ENCODE results near the gene MIER1. TPM values are rescaled to one million over a fixed set of nuclear protein-coding genes. Genes with fewer than 3 reads are reported as not detected.
"Not testable (repeated sequence)": the region's sequence is repeated elsewhere in the genome, so short reads cannot be mapped to it uniquely, and the experiment has no call there.

Gene MIER1
- total RNA-seq: 19.4 and 20.7 TPM in 2 replicates

- DNase-seq (ENCODE audit: low read depth in 2 of 2): peak; percentile 95 to 99
Observed at GRCh38 chr1:66924756-66925557, at the start of gene MIER1, which contains the start of gene DNAI4. Gene MIER1 (plus strand): TSS chr1:66924990. CDS start chr1:66925029, 39 bp downstream. Gene DNAI4 (minus strand): TSS chr1:66924856. CDS start chr1:66924831, 25 bp downstream.

DNA sequence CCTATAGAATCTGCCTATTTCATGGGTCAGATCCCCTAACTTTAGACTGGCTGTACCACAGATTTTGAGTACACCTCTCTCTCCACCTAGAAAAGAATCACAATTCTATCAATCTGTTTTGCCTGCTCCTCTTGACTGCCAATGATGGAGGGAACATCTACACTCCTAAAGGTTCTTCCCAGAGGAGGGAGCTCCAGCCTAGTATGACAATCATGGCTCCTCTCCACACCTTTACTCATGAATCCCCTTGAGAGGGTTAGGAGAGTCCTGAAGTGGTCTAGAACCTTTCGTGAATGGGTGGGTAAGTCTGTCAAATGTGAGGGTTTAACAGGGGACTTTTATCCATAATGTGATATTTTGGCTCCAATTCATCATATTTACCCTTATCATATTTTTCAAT, 48.1 kb upstream of the MIER1 start:
- peak in 1 of 2 donors; percentile 2 for DNase-seq (ENCODE audit: low read depth in 2 of 2)

DNA sequence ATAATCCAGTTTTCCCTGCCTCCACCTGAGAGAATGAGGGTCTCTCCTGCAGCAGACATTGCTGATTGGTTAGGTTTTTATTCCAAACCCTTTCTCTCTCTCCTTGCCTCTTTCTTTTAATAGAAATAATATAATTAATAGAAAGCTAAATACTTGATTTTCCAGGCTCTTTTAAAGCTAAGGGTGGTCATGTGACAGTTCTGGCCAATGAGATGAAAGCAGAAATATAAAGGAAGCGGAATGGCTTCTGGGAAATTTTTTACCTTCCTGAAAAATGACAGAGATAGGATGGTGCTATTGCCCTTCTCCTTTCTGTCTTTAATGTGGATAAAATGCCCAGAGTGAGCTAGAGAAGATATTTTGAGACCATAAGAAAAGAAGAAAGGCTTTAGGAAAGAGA, 35.8 kb upstream of the MIER1 start:
- no peak for DNase-seq (ENCODE audit: low read depth in 2 of 2)

- DNase-seq (ENCODE audit: low read depth in 2 of 2): no peak
Observed at GRCh38 chr1:66890621-66891020, 34.2 kb upstream of the MIER1 start.

DNA sequence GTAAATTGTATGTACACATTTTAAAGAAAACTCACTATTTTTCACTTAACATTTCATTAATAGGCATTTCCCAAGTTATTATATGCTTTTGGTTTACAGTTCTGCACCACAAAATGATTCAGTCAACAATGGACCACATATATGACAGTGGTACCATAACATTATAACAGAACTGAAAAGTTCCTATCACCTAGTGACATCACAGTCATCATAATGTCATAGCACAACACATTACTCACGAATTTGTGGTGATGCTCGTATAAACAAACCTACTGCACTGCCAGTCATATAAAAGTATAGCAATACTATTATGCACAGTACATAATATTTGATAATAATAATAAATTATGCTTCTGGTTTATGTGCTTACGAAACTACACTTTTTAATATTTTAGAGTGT, 31.1 kb upstream of the MIER1 start:
- DNase-seq (ENCODE audit: low read depth in 2 of 2): no peak

DNA sequence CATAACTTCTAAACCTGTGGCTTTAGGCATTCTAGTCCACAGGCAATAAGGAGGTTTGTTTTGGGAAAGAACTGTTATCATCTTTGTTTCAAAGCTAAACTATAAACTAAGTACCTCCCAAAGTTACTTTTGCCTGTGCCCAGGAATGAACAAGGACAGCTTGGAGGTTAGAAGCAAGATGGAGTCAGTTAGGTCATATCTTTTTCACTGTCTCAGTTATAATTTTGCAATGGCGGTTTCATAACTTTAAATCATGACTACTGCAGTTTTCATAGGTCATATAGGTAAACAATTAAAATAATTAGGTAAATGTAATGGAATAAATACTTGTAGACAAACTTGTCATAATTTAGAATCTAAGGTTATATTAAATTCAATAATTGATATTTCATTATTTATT, 9.6 kb upstream of the MIER1 start:
- DNase-seq (ENCODE audit: low read depth in 2 of 2): not testable (repeated sequence)

GRCh38 chr1:66916320-66916719, 8.5 kb upstream of the MIER1 start:
- no peak for DNase-seq (ENCODE audit: low read depth in 2 of 2)

GRCh38 chr1:66917476-66917875, 7.3 kb upstream of the MIER1 start:
- DNase-seq (ENCODE audit: low read depth in 2 of 2): no peak

- DNase-seq (ENCODE audit: low read depth in 2 of 2): no peak
Observed at GRCh38 chr1:66919063-66919462, 5.7 kb upstream of the MIER1 start.

- DNase-seq (ENCODE audit: low read depth in 2 of 2): no peak
Observed at GRCh38 chr1:66919828-66920227, 5.0 kb upstream of the MIER1 start.

DNA sequence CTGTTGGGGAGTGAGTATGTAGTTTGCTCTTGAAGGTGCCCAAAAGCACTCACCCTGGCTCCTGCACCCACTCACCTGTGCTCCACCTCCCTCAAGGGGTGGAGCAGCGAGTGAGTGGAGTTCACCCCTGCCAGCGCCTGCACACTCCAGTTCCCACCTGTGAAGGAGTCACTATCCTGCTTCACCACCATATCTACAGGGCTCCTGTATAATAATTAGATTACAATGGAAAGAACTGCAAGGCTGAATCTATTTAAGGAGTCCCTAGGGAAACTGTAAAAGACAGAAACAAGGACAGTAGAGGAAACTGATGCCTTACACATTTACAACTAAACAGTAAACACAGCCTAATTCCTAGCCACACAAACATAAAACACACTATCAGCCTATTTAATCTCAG, 4.2 kb upstream of the MIER1 start:
- no peak for DNase-seq (ENCODE audit: low read depth in 2 of 2)

DNA sequence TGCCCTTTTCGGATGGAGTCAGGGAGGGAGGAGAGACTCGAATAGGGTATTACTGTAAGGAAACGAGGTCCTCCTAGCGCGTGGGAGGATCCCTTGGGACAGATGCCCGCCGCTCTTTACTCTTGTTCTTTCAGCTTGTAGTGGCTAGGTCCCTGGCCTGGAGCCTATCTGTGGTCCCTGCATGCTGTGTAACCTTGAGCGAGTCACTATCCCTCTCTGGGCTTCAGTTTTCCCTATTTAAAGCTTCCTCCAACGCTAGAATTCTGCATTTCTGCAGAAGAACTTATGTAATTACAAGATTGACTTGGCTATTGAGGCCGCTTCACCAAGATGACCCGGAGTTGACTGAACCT, 744 bp downstream of the MIER1 start:
- no peak for DNase-seq (ENCODE audit: low read depth in 2 of 2)

GRCh38 chr1:66925944-66926343, 1.2 kb downstream of the MIER1 start:
- DNase-seq (ENCODE audit: low read depth in 2 of 2): no peak

GRCh38 chr1:66927528-66927927, 2.7 kb downstream of the MIER1 start:
- DNase-seq (ENCODE audit: low read depth in 2 of 2): no peak

- DNase-seq (ENCODE audit: low read depth in 2 of 2): no peak
Observed at GRCh38 chr1:66929146-66929688, 4.4 kb downstream of the MIER1 start.

- DNase-seq (ENCODE audit: low read depth in 2 of 2): no peak
Observed at GRCh38 chr1:66929691-66929998, 4.9 kb downstream of the MIER1 start.

DNA sequence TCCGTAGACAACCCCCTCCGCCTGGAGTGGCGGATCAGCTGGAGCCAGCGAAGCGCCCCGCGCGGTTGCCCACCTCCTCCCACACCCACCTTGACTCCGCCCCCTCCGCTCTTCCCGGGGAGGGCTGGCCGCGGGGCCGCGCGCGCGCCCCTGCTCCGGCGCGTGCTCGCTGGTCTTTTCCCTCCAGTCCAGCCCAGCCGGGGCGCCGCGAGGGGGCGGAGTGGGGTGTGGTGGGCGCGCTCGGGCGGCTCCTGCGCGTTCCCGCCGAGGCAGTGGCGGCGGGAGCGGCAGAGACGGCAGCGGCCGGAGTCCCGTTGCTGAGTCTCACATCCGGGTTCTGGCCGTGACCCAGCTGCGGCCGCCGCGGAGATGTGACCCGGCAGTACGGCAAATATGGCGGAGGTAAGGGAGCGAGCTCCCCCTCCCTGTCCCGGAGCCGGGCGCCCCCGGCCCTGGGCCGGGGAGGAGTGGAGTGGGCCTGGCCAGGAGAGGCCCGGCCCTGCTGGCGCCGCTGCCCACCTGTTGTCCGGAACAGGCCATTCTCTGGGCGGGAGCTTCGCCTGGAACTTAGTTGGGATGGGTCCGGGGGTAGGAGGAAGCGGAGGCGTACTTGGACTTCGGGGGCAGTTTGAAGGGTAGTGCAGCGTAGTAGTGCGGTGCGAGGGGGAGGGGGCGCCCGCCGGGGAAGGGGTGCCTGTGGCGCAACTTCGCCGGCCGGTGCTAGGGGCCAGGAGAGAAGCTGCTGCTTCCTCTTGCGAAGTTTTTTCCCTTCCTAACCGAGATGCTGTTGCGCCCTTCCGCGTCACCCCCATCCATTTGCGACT, 5.4 kb downstream of the MIER1 start:
- peak; percentile 79 to 96 for DNase-seq (ENCODE audit: low read depth in 2 of 2)

GRCh38 chr1:66930823-66931174, 6.0 kb downstream of the MIER1 start:
- no peak for DNase-seq (ENCODE audit: low read depth in 2 of 2)

DNA sequence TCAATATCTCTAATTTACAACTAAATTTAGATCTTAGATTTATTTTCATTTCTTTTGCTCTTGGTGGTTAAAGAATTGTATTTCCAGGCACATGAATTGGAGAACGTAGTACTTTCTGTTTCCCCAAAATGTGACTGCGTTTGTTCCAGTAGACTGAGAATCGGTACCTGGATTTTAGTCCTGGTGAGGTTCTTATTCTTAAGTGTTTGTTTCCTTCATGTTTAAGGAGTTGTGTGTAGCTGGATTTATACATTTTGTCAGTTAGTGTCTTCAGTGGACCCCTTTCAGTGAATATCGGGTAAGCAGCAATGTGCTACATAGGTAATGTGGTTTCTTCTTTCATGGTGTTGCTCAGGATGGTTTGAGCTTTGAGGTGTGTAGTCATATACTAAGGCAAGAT, 6.8 kb downstream of the MIER1 start:
- peak in 1 of 2 donors; percentile 7 for DNase-seq (ENCODE audit: low read depth in 2 of 2)

DNA sequence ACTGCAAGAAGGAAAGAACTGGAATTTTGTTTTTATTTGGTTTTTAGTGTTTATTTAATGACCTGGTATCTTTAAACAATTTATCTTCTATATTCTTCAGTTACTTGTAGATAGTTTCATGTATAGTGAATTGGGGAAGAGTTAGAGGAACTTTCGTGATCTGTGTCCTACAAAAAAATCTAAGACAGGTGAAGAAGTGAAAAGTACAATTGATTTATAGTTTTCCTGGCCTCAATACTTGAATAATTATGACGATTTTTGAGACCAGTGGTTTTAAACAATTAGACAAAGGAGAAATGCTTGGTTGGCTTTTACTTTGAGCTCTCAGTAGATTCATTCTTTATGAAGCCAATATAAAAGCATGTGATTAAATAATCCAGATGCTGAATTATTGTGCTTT, 7.5 kb downstream of the MIER1 start:
- no peak for DNase-seq (ENCODE audit: low read depth in 2 of 2)

GRCh38 chr1:66933887-66934700, 9.3 kb downstream of the MIER1 start:
- DNase-seq (ENCODE audit: low read depth in 2 of 2): no peak

Measured in dermis microvascular lymphatic vessel endothelial cell (primary cell).